Liver (tissue), 3 donors: ENCODE results near the gene RNF34.

Source experiments
- CTCF ChIP-seq: fragments of 150-350 bp; IDR thresholded peaks from 2 replicates; pipeline ENCODE4 v1.5.1; 2017; ENCODE audit warnings: improper control_type of control experiment, low read depth, low read length; ENCODE audit not compliant: missing input control
- EGR1 ChIP-seq, 2 donors: IDR thresholded peaks; 2 replicates each; pipeline ENCODE4 v1.6.1; 2016 to 2018; ENCODE audit warnings: antibody characterized with exemption in 2 of 2, low read depth in 2 of 2
- GABPA ChIP-seq, 2 donors: IDR thresholded peaks in 1 of 2; conservative IDR thresholded peaks in 1 of 2; 2 replicates each; pipeline ENCODE4 v1.6.1; 2016; ENCODE audit warnings: antibody characterized with exemption in 2 of 2, mild to moderate bottlenecking in 1 of 2, moderate library complexity in 1 of 2
- JUND ChIP-seq, 2 donors: IDR thresholded peaks; 2 replicates each; pipeline ENCODE4 v1.6.1; 2016; ENCODE audit warnings: antibody characterized with exemption in 2 of 2
- MAX ChIP-seq: IDR thresholded peaks from 2 replicates; pipeline ENCODE4 v1.6.1; 2016; ENCODE audit warnings: antibody characterized with exemption
- REST ChIP-seq: IDR thresholded peaks from 2 replicates; pipeline ENCODE4 v1.6.1; 2016; ENCODE audit warnings: antibody characterized with exemption, mild to moderate bottlenecking
- SP1 ChIP-seq: IDR thresholded peaks from 2 replicates; pipeline ENCODE4 v1.6.1; 2018; ENCODE audit warnings: antibody characterized with exemption, mild to moderate bottlenecking
- YY1 ChIP-seq: IDR thresholded peaks from 2 replicates; pipeline ENCODE4 v1.6.1; 2016; ENCODE audit warnings: antibody characterized with exemption, mild to moderate bottlenecking
- donor health status: healthy.
- donor health status: healthy.

- no peak for TF ChIP-seq CTCF
- TF ChIP-seq REST, result no peak
- no peak for TF ChIP-seq JUND (IDR thresholded peaks at IDR 0.05)
- TF ChIP-seq GABPA (IDR thresholded peaks at IDR 0.05 in 1 of 2, conservative IDR thresholded peaks at IDR 0.05 in 1 of 2), result no peak
- no peak for TF ChIP-seq SP1
- TF ChIP-seq YY1, result no peak
- no peak for TF ChIP-seq EGR1 (IDR thresholded peaks at IDR 0.05; ENCODE audit: low read depth in 2 of 2)
- TF ChIP-seq MAX, result no peak
Observed at GRCh38 chr12:121403721-121404120, 3.8 kb downstream of the RNF34 start.
